GM13977 (cell line): ENCODE data around the gene SCAP.

ENCODE experiments used
- DNase-seq: peaks from one replicate; pipeline ENCODE4 v3.0.0; 2012; ENCODE audit warnings: low spot score
- in situ Hi-C: fragments of 300-500 bp; cut with MboI; formaldehyde crosslinking; loops from one replicate; pipeline ENCODE4 v1.12.0; 2022; ENCODE audit warnings: low sequenced_read_pairs, low pct_unique_long_range_greater_than_20kb, mixed read lengths, inconsistent platforms; ENCODE audit not compliant: unreplicated experiment
- TF ChIP-seq, protein P1 (sequence below): IDR thresholded peaks from 2 replicates; pipeline ENCODE4 v1.5.1; 2012; ENCODE audit warnings: mild to moderate bottlenecking, control low read depth; ENCODE audit not compliant: insufficient read depth; ENCODE audit errors: extremely low read depth, missing control alignments

Gene SCAP

DNA sequence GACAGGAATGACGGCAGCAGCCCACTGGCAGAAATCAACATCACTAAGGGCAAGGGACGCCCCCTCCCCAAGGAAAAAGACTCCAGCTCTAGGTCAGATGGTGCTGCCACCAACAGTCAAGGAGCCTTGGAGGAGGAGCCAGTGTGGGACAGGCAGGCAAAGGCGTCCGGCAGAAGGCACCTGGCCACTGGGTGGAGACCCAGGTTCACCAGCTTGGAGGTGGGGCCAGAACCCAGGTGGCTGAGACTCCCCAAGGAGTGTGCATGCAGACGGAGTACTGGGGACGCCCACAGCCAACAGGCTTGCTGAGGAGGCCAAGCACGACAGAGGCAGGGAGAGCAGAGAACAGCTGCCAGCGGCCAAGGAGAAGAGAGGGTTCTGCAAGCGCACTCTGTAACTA, 59.7 kb downstream of the SCAP start:
- peak; percentile 28 for DNase-seq
- TF ChIP-seq, protein P1, sequence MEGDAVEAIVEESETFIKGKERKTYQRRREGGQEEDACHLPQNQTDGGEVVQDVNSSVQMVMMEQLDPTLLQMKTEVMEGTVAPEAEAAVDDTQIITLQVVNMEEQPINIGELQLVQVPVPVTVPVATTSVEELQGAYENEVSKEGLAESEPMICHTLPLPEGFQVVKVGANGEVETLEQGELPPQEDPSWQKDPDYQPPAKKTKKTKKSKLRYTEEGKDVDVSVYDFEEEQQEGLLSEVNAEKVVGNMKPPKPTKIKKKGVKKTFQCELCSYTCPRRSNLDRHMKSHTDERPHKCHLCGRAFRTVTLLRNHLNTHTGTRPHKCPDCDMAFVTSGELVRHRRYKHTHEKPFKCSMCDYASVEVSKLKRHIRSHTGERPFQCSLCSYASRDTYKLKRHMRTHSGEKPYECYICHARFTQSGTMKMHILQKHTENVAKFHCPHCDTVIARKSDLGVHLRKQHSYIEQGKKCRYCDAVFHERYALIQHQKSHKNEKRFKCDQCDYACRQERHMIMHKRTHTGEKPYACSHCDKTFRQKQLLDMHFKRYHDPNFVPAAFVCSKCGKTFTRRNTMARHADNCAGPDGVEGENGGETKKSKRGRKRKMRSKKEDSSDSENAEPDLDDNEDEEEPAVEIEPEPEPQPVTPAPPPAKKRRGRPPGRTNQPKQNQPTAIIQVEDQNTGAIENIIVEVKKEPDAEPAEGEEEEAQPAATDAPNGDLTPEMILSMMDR = no peak
- in situ Hi-C loops = loop anchor here (25.0 kb wide), 1 partner anchor 371 kb away; the partner anchor contains the start of gene SMARCC1

DNA sequence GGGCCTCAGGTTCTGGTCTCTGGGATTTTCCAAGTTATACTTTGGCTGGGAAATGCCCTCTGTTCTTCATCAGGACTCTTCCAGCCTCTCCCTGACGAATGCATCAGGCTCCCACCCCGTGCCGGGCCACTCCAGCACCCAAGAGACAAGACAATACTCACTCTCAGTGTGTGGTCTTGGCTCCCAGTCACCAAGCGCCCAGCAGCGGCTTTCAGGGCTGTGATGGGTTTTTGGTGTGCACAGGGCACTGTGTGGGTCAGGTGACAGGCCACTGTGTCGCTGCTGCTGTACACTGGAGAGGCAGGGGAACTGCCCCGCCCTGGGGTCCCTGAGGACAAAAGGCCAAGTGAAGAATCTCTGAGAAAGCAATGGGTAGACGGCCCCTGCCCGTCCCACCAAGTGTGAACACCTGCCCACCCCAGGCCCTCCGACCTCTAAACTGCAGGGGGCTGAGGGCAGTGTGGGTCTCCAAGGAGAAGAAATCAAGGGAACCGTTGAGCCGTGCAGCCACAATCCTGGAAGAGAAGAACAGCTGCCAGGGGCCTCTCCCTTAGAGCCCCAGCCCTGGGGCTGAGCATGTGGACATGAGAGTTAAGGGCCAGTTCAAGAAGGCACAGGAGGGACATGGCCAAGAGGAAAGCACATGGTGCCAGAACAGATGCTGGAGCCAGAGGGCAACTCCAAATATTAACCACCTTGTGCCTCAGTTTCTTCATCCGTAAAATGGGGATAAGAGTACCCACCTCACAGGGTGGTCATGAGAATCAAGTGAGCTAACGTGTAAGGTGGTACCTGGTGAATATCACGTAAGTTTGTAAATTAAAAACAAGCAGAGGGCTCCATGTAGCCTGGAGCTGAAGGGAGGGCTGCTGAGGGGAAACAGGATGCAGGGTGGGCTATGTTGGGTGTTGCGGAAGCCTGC, 60.8 kb downstream of the SCAP start:
- DNase-seq = peak; percentile 38
- in situ Hi-C loops = loop anchor here (25.0 kb wide), 1 partner anchor 372 kb away; the partner anchor contains the start of gene SMARCC1
- TF ChIP-seq, protein P1 = no peak

DNA sequence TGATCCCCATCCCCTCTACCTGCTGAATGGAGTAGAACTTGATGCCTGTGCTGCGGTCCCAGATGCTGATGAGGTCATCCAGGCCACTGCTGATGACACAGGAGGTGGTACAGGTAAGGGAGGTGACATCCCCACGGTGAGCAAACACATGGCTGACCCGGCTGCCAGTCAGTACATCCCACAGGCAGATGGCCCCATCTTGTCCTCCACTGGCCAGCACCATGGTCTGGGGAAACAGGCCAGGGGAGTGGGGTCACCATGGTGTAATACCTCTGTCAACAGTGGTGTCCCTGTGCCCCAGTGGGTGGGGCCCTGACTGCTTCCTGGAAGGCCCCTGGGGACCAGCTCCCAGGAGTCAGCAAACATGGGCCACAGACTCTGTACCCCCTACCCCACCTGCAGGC, 61.6 kb downstream of the SCAP start:
- in situ Hi-C loops = loop anchor here (25.0 kb wide), 1 partner anchor 373 kb away; the partner anchor contains the start of gene SMARCC1
- no peak for DNase-seq
- TF ChIP-seq, protein P1 = no peak

DNA sequence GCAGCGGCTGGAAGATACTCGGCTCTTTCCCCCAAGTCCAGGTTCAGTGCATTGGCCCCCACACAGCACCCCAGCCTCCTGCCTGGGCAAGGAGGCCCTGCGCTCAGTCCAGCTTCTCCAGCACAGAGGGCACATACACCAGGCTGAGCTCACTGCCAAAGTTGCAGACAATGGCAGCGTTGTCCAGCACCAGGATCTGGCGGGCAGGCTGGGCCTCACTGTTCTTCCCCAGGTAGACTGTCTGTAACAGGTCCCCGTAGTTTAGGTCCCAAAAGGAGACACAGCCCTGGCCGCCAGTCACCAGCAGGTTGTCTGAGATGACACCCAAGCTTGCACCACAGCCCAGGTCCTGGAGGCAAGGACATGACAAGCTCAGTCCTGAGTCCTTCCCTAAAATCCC, 62.0 kb downstream of the SCAP start:
- in situ Hi-C loops = loop anchor here (25.0 kb wide), 1 partner anchor 374 kb away; the partner anchor contains the start of gene SMARCC1
- TF ChIP-seq, protein P1 = no peak
- no peak for DNase-seq

DNA sequence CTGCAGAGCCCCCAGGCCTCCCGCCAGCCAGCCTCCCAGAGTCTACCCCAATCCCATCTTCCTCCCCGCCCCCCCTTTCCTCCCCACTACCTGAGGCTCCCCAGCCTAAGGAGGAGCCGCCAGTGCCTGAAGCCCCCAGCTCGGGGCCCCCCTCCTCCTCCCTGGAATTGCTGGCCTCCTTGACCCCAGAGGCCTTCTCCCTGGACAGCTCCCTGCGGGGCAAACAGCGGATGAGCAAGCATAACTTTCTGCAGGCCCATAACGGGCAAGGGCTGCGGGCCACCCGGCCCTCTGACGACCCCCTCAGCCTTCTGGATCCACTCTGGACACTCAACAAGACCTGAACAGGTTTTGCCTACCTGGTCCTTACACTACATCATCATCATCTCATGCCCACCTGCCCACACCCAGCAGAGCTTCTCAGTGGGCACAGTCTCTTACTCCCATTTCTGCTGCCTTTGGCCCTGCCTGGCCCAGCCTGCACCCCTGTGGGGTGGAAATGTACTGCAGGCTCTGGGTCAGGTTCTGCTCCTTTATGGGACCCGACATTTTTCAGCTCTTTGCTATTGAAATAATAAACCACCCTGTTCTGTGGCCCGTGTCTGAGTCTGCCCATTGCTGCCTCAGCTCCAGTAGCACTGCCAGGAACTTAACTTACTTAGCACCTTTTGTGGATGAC, 62.8 kb downstream of the SCAP start:
- DNase-seq = peak; percentile 30

DNA sequence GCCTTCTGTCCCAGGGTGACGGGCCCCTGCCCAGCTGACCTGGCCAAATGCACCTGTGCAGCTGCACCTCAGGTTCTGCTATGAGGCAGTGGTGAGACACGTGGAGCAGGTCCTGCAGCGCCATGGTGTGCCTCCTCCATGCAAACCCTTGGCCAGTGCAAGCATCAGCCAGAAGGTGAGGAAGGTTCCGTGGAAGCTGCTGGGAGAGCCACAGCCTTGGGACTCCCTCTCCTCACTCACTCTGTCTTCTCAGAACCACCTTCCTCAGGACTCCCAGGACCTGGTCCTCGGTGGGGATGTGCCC, 63.3 kb downstream of the SCAP start:
- no peak for DNase-seq
- in situ Hi-C loops = loop anchor here (25.0 kb wide), 1 partner anchor 375 kb away; the partner anchor contains the start of gene SMARCC1
- TF ChIP-seq, protein P1 = no peak

More for the DNA sequence above, 62.8 kb downstream of the SCAP start:
- TF ChIP-seq, protein P1 = peak; percentile 12
- in situ Hi-C loops = loop anchor here (25.0 kb wide), 1 partner anchor 374 kb away; the partner anchor contains the start of gene SMARCC1
